Sigmoid colon (tissue), 7 donors: ENCODE measurements around the gene CCDC91. TPM values are rescaled to one million over a fixed set of nuclear protein-coding genes. Genes with fewer than 3 reads are reported as not detected.
"Not testable (repeated sequence)": the region's sequence is repeated elsewhere in the genome, so short reads cannot be mapped to it uniquely, and the experiment has no call there.

Source experiments
- DNase-seq: peaks from one replicate; pipeline ENCODE4 v3.0.0-alpha.2; 2019
- H3K27ac ChIP-seq, 4 donors: fragments of 200-600 bp; sonication (generic); one replicate each; pipeline ENCODE4 v1.5.1; 2016 to 2019; ENCODE audit warnings: mild to moderate bottlenecking in 1 of 4
- H3K27me3 ChIP-seq, 3 donors: fragments of 200-600 bp; sonication (generic); one replicate each; pipeline ENCODE4 v1.5.1; 2019; ENCODE audit warnings: mild to moderate bottlenecking in 1 of 3
- H3K36me3 ChIP-seq, 4 donors: fragments of 200-600 bp; sonication (generic); one replicate each; pipeline ENCODE4 v1.5.1; 2016 to 2019
- H3K4me1 ChIP-seq, 4 donors: fragments of 200-600 bp; sonication (generic); one replicate each; pipeline ENCODE4 v1.5.1; 2017 to 2019
- H3K4me3 ChIP-seq, 4 donors: fragments of 200-600 bp; sonication (generic); one replicate each; pipeline ENCODE4 v1.5.1; 2017 to 2019; ENCODE audit warnings: mild to moderate bottlenecking in 2 of 4, moderate library complexity in 1 of 4
- H3K9me3 ChIP-seq, 4 donors: fragments of 200-600 bp in 3 of 4; sonication (generic) in 3 of 4; one replicate each; pipeline versions ENCODE4 v1.5.1 to v1.6.1; 2013 to 2019
- CTCF ChIP-seq, 4 experiments: fragments of 450-650 bp in 3 of 4; fragments of 200-600 bp in 1 of 4; IDR thresholded peaks; one replicate each; pipeline ENCODE4 v1.5.1; 2016 to 2019; ENCODE audit warnings: antibody characterized with exemption in 4 of 4, mild to moderate bottlenecking in 3 of 4, moderate library complexity in 2 of 4
- EP300 ChIP-seq, 4 donors: sonication (generic); formaldehyde crosslinking; IDR thresholded peaks; one replicate each; pipeline ENCODE4 v1.6.1; 2017; ENCODE audit warnings: antibody characterized with exemption in 4 of 4
- POLR2A ChIP-seq, 2 donors: fragments of 450-650 bp; IDR thresholded peaks; one replicate each; pipeline ENCODE4 v1.6.1; 2016; ENCODE audit warnings: antibody characterized with exemption in 2 of 2, mild to moderate bottlenecking in 2 of 2, moderate library complexity in 2 of 2
- POLR2AphosphoS5 ChIP-seq, 4 donors: sonication (generic); formaldehyde crosslinking; IDR thresholded peaks; one replicate each; pipeline ENCODE4 v1.6.1; 2017; ENCODE audit warnings: antibody characterized with exemption in 4 of 4
- WGBS, 2 donors: extraction: QIAGEN DNeasy Blood & Tissue Kit; methylation state at CpG; one replicate each; pipeline ENCODE4 v1.1.7; 2013; 5-methylcytosine and 5-hydroxymethylcytosine counted together
- intact Hi-C: fragments of 100-400 bp; cut with DNase I; formaldehyde crosslinking; loops from one replicate; pipeline ENCODE4 v1.15.1; 2023
- polyA plus RNA-seq, 3 donors: library from polyadenylated mRNA; stranded (reverse); fragments of 200-250 nt; gene quantifications; one replicate each; pipeline ENCODE4 v1.2.3, GENCODE V29; 2013
- total RNA-seq, 4 donors: library from RNA; depleted of rRNA; stranded (reverse); fragments of >200 nt; gene quantifications; one replicate each; pipeline ENCODE4 v1.1.0, GENCODE V29; 2016
- donor health status: healthy with polysubstance abuse.
- donor health status: Bipolar disorder and iron deficiency.
- donor health status: healthy.

The CCDC91 gene
- total and polyA plus RNA-seq, 7 donors, result 12.4 to 85.7 (median 42.9) TPM

GRCh38 chr12:28265435-28266042 lies 75.3 kb downstream of the CCDC91 start:
- H3K4me3 ChIP-seq, result no peak overlapping the region
- H3K27me3 ChIP-seq, result no peaks in the 10 kb centered on the region
- no peaks in the 10 kb centered on the region for H3K9me3 ChIP-seq
- intact Hi-C loops, result loop anchor here (5.0 kb wide), 1 partner anchor 73 kb away; the partner anchor contains the start of gene CCDC91
- peaks cover 0 to 12% (median 0%) of the 10 kb centered on the region in 4 donors for H3K4me1 ChIP-seq
- WGBS, 2 donors, result 93 to 99% methylated on average over 2 of the region's 2 CpGs
- no peak for DNase-seq
- no peak overlapping the region for H3K27ac ChIP-seq
- no peak for TF ChIP-seq POLR2A (IDR thresholded peaks at IDR 0.05)
- no peak for TF ChIP-seq CTCF (IDR thresholded peaks at IDR 0.05)
- no peak for TF ChIP-seq POLR2AphosphoS5 (IDR thresholded peaks at IDR 0.05)
- no peaks in the 10 kb centered on the region for H3K36me3 ChIP-seq

GRCh38 chr12:28267920-28268607 lies 77.8 kb downstream of the CCDC91 start:
- H3K27me3 ChIP-seq, H3K36me3 ChIP-seq, H3K4me3 ChIP-seq, H3K9me3 ChIP-seq, H3K27ac ChIP-seq, DNase-seq: not testable (repeated sequence)
- WGBS, 2 donors, result 97% methylated on average over 5 of the region's 5 CpGs
- intact Hi-C loops, result loop anchor here (5.0 kb wide), 1 partner anchor 76 kb away; the partner anchor contains the start of gene CCDC91
- H3K4me1 ChIP-seq, result peaks cover 0 to 12% (median 0%) of the 10 kb centered on the region in 4 donors

GRCh38 chr12:28268608-28269229 lies 78.5 kb downstream of the CCDC91 start:
- DNase-seq, result no peak
- TF ChIP-seq POLR2AphosphoS5 (IDR thresholded peaks at IDR 0.05), result no peak
- no peak for TF ChIP-seq EP300 (IDR thresholded peaks at IDR 0.05)
- TF ChIP-seq POLR2A (IDR thresholded peaks at IDR 0.05), result no peak
- no peak for TF ChIP-seq CTCF (IDR thresholded peaks at IDR 0.05)
- no peak overlapping the region for H3K27ac ChIP-seq
- peaks cover 0 to 7% (median 0%) of the 10 kb centered on the region in 4 donors for H3K36me3 ChIP-seq
- peaks cover 0 to 7% (median 2%) of the 10 kb centered on the region in 4 donors for H3K9me3 ChIP-seq
- no peak overlapping the region for H3K4me3 ChIP-seq
- no peaks in the 10 kb centered on the region for H3K27me3 ChIP-seq
- 96 to 97% methylated on average over 3 of the region's 3 CpGs for WGBS, 2 donors
- peaks cover 0 to 12% (median 0%) of the 10 kb centered on the region in 4 donors for H3K4me1 ChIP-seq
- intact Hi-C loops, result loop anchor here (5.0 kb wide), 1 partner anchor 76 kb away; the partner anchor contains the start of gene CCDC91

GRCh38 chr12:28269851-28270250 lies 79.6 kb downstream of the CCDC91 start:
- Histone ChIP-seq H3K27me3 (no peaks in the 10 kb centered on the region), H3K4me1 (peaks cover 0 to 12% (median 0%) of the 10 kb centered on the region in 4 donors), H3K9me3 (peaks cover 0 to 7% (median 2%) of the 10 kb centered on the region in 4 donors), H3K4me3 (no peak overlapping the region), H3K36me3 (peaks cover 0 to 7% (median 0%) of the 10 kb centered on the region in 4 donors), H3K27ac (no peak overlapping the region)
- no peak for TF ChIP-seq POLR2A (IDR thresholded peaks at IDR 0.05)
- no peak for TF ChIP-seq CTCF (IDR thresholded peaks at IDR 0.05)
- no peak for TF ChIP-seq POLR2AphosphoS5 (IDR thresholded peaks at IDR 0.05)
- no peak for TF ChIP-seq EP300 (IDR thresholded peaks at IDR 0.05)
- DNase-seq, result no peak
- WGBS, 2 donors, result 95 to 99% methylated on average over 1 of the region's 1 CpG
- intact Hi-C loops, result loop anchor here (5.0 kb wide), 1 partner anchor 78 kb away; the partner anchor contains the start of gene CCDC91

- Histone ChIP-seq H3K27me3 (no peaks in the 10 kb centered on the region), H3K4me3 (no peak overlapping the region), H3K9me3 (no peaks in the 10 kb centered on the region), H3K27ac (no peak overlapping the region), H3K4me1 (no peaks in the 10 kb centered on the region), H3K36me3 (no peaks in the 10 kb centered on the region)
- DNase-seq, result no peak
- TF ChIP-seq POLR2A (IDR thresholded peaks at IDR 0.05) (no peak), CTCF (IDR thresholded peaks at IDR 0.05) (no peak)
- intact Hi-C loops, result no loop called here
- WGBS, 2 donors, result 99% methylated on average over 1 of the region's 1 CpG
These were observed 88.2 kb downstream of the CCDC91 start for GRCh38 chr12:28278499-28278898.
